ENCODE measurements around the gene TRANK1. TPM values are rescaled to one million over a fixed set of nuclear protein-coding genes. Genes with fewer than 3 reads are reported as not detected.
"Not testable (repeated sequence)": the region's sequence is repeated elsewhere in the genome, so short reads cannot be mapped to it uniquely, and the experiment has no call there.

The TRANK1 gene
- total RNA-seq, 4 donors from 2014 or later, result 4.9 to 12.3 (median 9.1) TPM

DNA sequence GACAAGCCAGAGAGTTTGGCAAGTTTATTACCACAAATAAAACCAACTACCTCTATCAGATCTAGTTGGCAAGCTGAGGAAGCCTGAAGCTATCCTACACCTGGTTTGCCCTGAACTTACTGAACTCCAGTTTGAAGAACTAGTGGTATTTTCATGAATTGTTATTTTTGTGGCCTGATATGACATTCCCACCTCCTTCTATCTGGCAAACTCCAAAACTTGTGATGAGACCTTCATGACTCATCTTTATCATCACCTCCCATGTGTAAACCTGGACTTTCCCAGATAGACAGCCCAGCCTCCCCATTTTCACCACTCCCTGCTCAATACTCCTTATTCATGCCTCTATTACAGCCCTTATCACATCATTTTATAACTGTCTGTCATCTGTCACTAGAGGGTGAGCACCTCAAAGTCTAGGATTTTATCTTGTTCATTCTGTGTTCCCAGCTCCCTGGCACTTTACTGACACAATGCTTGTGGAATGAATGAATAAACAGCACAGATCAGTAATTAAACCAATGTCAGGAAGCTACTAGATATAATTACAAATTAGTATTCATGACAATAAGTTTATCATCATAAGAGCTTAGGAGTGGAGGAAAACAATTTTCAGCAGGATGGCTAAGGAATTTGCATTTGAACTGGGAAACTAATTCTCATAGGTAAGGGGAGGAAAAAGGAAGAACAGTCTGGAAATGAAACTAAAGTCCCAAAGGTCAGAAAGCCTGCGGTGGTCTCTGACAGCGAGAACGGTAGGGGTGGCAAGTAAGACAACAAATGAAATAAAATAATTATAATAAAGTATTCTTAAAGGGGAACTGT is 13.2 kb upstream of the TRANK1 start:
- Histone ChIP-seq H3K4me1 (peaks cover 0 to 10% (median 0%) of the 10 kb centered on the region in 3 donors), H3K4me3 (no peak overlapping the region), H3K27ac (no peak overlapping the region), H3K36me3 (no peaks in the 10 kb centered on the region), H3K9me3 (no peaks in the 10 kb centered on the region), H3K27me3 (no peaks in the 10 kb centered on the region)
- 35 to 51% methylated on average over 3 of the region's 3 CpGs for WGBS, 2 donors (ENCODE audit: low coverage in 1 of 2)
- TF ChIP-seq EP300 (IDR thresholded peaks at IDR 0.05) (no peak), POLR2AphosphoS5 (IDR thresholded peaks at IDR 0.05) (no peak)
- TF ChIP-seq, protein P1, sequence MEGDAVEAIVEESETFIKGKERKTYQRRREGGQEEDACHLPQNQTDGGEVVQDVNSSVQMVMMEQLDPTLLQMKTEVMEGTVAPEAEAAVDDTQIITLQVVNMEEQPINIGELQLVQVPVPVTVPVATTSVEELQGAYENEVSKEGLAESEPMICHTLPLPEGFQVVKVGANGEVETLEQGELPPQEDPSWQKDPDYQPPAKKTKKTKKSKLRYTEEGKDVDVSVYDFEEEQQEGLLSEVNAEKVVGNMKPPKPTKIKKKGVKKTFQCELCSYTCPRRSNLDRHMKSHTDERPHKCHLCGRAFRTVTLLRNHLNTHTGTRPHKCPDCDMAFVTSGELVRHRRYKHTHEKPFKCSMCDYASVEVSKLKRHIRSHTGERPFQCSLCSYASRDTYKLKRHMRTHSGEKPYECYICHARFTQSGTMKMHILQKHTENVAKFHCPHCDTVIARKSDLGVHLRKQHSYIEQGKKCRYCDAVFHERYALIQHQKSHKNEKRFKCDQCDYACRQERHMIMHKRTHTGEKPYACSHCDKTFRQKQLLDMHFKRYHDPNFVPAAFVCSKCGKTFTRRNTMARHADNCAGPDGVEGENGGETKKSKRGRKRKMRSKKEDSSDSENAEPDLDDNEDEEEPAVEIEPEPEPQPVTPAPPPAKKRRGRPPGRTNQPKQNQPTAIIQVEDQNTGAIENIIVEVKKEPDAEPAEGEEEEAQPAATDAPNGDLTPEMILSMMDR (IDR thresholded peaks at IDR 0.05), result no peak
- ATAC-seq, result no peak

DNA sequence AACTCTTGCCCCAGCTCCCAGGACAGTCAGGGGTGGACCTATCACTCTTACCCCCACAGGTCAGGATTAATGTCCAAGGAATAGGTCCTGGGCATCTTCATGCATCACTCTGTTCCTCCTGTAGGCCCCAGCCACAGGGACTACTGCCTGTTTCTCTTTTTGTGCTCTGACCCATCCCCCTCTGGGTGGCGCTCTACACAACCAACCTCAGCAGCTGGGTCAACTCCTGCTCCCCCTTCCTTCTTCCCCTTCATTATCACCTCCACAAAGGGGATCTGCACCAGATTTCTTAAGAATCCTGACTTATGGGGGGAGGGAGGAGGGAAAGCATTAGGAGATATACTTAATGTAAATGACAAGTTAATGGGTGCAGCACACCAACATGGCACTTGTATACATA is 12.2 kb upstream of the TRANK1 start:
- H3K27me3 ChIP-seq, result no peaks in the 10 kb centered on the region
- H3K4me1 ChIP-seq, result peaks cover 0 to 10% (median 0%) of the 10 kb centered on the region in 3 donors
- no peaks in the 10 kb centered on the region for H3K9me3 ChIP-seq
- no peak for ATAC-seq
- no peaks in the 10 kb centered on the region for H3K36me3 ChIP-seq
- TF ChIP-seq EP300 (IDR thresholded peaks at IDR 0.05), result no peak
- TF ChIP-seq POLR2AphosphoS5 (IDR thresholded peaks at IDR 0.05), result no peak
- no peak for TF ChIP-seq POLR2A (IDR thresholded peaks at IDR 0.05)
- H3K27ac ChIP-seq, result no peak overlapping the region
- no peak overlapping the region for H3K4me3 ChIP-seq
- 83% methylated on average over 1 of the region's 1 CpG; no CpG with 5 or more reads in 1 of the 2 donors for WGBS, 2 donors (ENCODE audit: low coverage in 1 of 2)

DNA sequence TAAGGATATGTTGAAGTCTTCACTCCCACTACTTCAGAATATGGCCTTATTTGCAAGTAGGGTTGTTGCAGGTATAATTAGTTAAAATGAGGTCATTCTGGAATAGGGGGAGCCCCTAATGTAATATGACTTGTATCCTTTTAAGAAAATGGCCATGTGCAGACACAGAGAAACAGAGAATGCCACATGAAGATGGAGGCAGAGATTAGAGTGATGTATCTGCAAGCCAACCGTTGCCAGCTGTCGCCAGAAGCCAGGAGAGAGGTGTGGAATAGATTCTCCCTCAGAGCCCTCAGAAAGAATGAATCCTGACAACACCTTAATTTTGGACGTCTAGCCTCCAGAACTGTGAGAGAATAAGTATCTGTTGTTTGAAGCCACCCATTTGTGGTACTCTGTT is 11.3 kb upstream of the TRANK1 start:
- peaks cover 0 to 10% (median 0%) of the 10 kb centered on the region in 3 donors for H3K4me1 ChIP-seq
- no peak overlapping the region for H3K27ac ChIP-seq
- no peaks in the 10 kb centered on the region for H3K27me3 ChIP-seq
- ATAC-seq, result no peak
- no peak overlapping the region for H3K4me3 ChIP-seq
- no peak for TF ChIP-seq POLR2AphosphoS5 (IDR thresholded peaks at IDR 0.05)
- TF ChIP-seq POLR2A (IDR thresholded peaks at IDR 0.05), result no peak
- TF ChIP-seq, protein P1 (IDR thresholded peaks at IDR 0.05), result no peak
- TF ChIP-seq EP300 (IDR thresholded peaks at IDR 0.05), result no peak
- WGBS, 2 donors (ENCODE audit: low coverage in 1 of 2), result 71 to 84% methylated on average over 1 to 3 of the region's 3 CpGs
- no peaks in the 10 kb centered on the region for H3K36me3 ChIP-seq
- H3K9me3 ChIP-seq, result no peaks in the 10 kb centered on the region

DNA sequence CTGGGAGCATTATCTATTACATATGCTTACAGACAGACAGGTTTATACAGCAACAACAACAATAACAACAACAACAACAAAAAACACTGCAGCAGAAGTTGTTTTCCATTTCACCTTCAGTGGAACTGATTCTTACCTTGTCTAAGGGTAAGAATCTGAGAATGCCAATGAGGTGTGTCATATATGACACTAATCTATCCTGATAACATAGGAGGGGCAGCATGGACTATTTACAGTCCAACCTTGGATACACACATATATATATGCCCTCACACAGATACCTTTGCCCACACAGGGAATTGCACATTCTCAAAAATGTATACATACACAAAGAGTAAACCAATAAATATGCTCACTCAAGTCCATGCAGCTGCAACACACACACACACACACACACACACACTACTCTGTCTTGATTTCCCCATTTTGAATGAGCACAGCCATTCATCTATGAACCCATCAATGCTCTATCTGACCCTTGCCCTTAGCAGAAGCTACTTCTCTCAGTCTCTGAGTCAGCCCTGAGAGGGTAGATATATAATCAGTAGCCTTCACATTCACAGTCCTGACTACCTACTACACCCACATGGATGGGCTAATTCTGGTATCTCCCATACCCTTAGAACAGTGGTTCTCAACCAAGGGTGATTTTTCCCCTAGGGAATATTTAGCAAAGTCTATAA is 9.7 kb upstream of the TRANK1 start:
- H3K4me3 ChIP-seq, result no peak overlapping the region
- H3K4me1 ChIP-seq, result peaks cover 0 to 10% (median 0%) of the 10 kb centered on the region in 3 donors
- no peak for ATAC-seq
- TF ChIP-seq POLR2AphosphoS5 (IDR thresholded peaks at IDR 0.05), result no peak
- TF ChIP-seq, protein P1 (IDR thresholded peaks at IDR 0.05), result no peak
- no peak for TF ChIP-seq EP300 (IDR thresholded peaks at IDR 0.05)
- TF ChIP-seq POLR2A (IDR thresholded peaks at IDR 0.05), result no peak
- H3K27me3 ChIP-seq, result no peaks in the 10 kb centered on the region
- no peaks in the 10 kb centered on the region for H3K36me3 ChIP-seq
- no peaks in the 10 kb centered on the region for H3K9me3 ChIP-seq
- no peak overlapping the region for H3K27ac ChIP-seq

DNA sequence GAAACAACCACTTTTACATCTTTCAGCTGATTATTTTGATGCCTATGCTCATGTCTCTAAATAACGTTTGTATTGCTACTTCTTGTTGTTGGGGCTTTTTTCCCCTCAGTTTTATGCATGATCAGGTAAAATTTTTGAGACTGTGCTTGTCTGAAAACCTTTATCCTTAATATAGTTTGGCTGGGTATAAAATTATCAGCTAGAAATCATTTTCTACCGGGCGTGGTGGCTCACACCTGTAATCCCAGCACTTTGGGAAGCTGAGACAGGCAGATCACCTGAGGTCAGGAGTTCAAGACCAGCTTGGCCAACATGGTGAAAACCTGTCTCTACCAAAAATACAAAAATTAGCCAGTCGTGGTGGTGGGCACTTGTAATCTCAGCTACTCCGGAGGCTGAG is 3.0 kb upstream of the TRANK1 start:
- not testable (repeated sequence) for H3K4me3 ChIP-seq, H3K27ac ChIP-seq, H3K27me3 ChIP-seq, H3K36me3 ChIP-seq, ATAC-seq
- WGBS, 2 donors (ENCODE audit: low coverage in 1 of 2), result 80 to 92% methylated on average over 1 to 2 of the region's 5 CpGs
- peaks cover 0 to 20% (median 3%) of the 10 kb centered on the region in 3 donors for H3K9me3 ChIP-seq
- peaks cover 0 to 26% (median 3%) of the 10 kb centered on the region in 3 donors for H3K4me1 ChIP-seq

Data from gastroesophageal sphincter (tissue), 4 donors.